GM19452 (cell line): Measurements from ENCODE around the gene PRDX5.

Source experiments
- ATAC-seq: cut with Tn5 transposase; IDR thresholded peaks from one replicate; pipeline ENCODE4 v1.9.1; 2021; ENCODE audit not compliant: unreplicated experiment

The PRDX5 gene

GRCh38 chr11:64317961-64318765 is at the start of gene PRDX5:
TSS of gene PRDX5 (plus strand) at chr11:64318121. CDS start at chr11:64318216, 95 bp downstream.
- ATAC-seq, result peak; percentile 70

GRCh38 chr11:64268893-64269539 is 48.9 kb upstream of the PRDX5 start:
- no peak for ATAC-seq

DNA sequence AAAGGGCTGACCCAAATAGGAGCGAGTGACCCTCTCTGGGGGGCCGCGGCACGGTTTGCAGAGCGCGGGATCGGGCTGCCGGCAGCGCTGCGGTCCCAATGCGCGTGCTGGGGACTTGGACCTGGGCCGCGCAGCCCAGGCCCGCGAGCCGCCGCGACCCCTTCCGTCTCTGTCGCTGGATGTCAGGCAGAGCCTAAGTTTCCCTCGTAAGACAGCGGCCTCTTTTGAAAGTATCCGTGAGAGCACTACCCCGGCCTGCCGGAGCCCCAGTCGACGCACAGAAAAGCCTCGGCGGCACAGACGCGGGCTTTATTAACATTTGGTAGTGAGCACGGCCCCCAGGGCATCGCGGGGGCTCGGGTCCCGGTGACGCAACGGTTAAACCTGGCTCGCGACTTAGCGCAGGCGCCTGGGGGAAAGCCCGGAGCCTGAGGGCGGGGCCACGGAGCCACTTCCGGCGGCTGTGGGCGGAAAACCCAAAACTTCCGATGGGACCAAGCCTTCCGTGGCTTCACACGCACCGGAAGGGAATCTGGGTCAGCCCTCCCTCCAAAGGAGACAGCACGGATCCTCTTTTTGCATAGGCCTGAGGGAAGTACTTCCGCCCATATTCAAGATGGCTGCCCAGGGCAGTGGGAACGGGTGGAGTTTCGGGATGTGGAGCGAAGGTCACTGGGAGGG is 48.2 kb upstream of the PRDX5 start:
- ATAC-seq, result peak; percentile 64

GRCh38 chr11:64275031-64275800 is 42.7 kb upstream of the PRDX5 start:
- ATAC-seq, result no peak

- no peak for ATAC-seq
Measured at GRCh38 chr11:64275841-64276240, 42.1 kb upstream of the PRDX5 start.

DNA sequence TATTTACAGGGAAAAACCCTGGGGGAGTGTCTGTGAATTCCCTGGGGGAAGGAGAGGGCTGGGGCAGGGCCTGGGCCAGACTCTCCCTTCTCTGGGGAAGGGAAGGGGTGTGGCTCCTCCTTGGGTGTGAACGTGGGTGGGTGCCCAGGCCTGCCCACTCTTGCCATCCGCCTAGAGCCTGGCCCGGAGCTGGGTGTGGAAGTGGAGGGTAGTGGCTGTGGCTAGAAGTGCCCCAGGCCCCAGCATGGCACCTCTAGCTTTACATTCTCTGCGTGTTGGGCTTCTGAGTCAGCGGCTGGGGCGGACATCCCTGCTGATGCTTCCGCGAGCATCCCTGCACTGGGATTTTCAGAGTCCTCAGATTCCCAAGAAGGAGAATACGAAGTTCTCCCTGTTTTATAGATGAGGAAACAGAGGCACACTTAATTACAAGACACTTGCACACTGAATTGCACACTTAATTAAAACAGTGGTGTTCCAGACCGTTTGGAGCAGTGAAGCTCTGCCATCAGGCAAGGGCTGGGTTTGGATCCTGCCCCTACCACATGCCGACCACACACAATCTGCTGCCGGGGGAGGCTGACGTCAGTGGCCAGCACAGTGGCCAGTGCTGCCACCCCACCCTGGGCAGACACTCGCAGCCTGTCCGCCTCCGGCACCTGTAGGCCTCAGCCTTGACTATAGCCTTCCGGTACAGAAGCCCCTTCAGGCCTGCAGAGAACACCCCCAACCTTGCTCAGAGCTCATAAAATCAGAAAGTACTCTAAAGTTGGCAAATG is 41.1 kb upstream of the PRDX5 start:
- no peak for ATAC-seq

GRCh38 chr11:64278576-64279190 is 39.2 kb upstream of the PRDX5 start:
- ATAC-seq, result no peak

DNA sequence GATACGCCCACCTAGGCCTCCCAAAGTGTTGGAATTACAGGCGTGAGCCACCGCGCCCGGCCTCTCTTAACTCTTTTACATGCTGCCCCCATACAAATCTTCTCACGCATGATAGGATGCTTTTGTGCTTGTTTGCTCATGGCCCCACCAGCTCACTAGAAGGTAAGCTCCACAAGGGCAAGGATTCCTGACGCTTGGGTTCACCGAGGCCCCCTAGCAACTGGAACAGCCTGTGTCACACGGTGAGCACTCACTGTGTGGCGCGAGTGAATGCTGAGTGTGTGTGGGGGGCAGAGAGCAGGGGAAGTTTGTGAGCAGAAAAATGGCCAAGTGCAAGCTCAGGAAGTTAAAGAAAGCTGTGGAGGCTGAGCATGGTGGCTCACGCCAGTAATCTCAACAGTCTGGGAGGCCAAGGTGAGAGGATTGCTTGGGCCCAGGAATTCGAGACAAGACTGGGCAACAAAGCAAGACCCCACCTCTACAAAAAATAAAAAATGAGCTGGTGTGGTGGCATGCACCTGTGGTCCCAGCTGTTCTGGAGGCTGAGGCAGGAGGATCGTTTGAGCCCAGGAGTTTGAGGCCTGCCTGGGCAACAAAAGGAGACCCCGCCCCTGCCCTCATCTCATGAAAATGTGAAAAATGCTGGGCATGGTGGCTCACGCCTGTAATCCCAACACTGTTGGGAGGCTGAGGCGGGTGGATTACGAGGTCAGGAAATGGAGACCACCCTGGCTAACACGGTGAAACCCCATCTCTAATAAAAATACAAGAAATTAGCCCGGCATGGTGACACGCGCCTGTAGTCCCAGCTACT is 35.8 kb upstream of the PRDX5 start:
- no peak for ATAC-seq

DNA sequence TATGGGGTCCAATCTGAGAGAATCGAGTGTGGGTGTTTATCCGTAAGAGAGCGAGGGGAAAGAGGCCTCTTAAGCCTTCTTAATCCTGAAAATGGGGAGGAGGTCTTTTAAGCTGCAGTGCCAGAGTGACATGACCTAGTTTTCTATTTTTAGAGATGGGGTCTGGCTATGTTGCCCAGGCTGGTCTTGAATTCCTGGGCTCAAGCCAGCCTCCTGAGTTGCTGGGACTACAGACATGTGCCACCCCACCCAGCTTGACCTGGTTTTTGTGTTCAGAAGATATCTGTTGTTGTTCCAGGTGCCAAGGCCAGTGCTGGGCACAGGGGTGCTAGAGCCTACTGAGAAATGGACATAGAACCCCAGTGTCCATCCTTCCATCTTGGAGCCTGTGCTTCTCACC is 34.8 kb upstream of the PRDX5 start:
- ATAC-seq, result no peak

- ATAC-seq, result peak; percentile 60
Measured at GRCh38 chr11:64284048-64284961, 33.6 kb upstream of the PRDX5 start, which contains the start of gene BAD. TSS of gene BAD (minus strand) at chr11:64284665. CDS start at chr11:64284368, 297 bp downstream.

DNA sequence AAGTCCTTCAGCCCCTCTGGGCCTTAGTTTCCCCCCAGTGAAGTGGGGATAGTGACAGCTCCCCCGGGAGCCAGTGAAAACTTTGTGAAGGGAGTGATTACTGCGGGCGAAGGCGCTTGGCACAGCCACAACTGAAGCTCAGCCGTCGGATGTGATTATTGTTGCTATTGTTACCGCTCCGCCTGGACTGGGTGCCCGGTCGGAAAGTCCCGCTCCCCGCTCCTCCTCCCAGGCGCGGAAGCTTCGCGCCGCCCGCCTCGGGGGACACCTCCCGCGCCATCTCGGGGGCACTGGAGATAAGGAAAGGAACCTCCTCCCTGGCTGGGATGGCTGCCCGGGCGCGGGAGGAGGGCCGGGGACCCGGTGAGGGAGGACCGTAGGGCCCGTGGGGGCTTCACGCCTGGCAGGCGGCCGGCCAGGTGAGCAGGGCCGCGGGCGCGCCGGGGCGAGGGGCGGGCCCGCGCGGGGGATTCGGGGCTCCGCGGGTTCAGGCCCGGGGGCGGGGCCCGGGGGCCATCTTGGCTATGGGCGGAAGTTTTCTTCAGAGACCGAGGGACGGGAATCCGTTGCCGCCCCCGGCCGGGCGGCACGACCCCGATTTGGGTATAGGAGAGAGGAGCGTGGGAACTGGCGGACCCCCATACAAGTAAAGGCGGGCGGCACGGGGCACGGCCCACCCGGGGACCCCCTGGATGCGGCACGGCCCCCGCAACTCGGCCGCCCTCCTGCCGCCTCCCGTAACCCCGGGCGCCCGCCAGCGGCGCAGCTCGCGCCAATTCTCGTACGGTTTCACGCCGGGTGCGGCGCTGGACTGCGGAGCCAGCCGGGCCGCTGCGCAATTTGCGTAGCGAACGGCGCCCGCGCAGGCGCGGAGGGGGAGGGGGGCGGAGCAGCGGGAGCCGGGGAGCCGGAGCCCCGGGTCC is 32.7 kb upstream of the PRDX5 start, which contains the start of gene GPR137:
TSS of gene GPR137 (plus strand) at position 887 of the 923 bp plus-strand sequence. CDS start 677 bp downstream, outside the sequence.
- ATAC-seq, result peak; percentile 67

- no peak for ATAC-seq
Measured at GRCh38 chr11:64285885-64286800, 31.8 kb upstream of the PRDX5 start.

GRCh38 chr11:64286801-64287159 is 31.1 kb upstream of the PRDX5 start:
- ATAC-seq, result no peak

DNA sequence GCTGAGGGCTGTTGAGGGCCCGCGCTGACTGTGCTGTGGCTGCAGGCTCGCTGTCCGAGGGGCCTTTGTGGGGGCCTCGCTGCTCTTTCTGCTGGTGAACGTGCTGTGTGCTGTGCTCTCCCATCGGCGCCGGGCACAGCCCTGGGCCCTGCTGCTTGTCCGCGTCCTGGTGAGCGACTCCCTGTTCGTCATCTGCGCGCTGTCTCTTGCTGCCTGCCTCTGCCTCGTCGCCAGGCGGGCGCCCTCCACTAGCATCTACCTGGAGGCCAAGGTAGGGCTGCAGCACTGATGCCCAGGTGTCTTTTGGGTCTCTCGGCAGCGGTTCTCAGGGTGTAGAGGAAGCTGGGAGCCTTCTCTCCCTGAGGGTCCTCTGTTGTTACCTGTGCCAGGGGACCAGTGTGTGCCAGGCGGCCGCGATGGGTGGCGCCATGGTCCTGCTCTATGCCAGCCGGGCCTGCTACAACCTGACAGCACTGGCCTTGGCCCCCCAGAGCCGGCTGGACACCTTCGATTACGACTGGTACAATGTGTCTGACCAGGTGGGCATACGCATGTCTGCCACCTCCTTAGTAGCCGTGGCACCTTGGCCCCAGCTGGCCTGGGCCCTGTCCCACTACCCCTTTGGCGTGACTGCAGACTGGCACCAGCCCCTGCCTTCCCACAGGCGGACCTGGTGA is 30.1 kb upstream of the PRDX5 start:
- no peak for ATAC-seq

- ATAC-seq, result no peak
Measured at GRCh38 chr11:64288353-64288750, 29.6 kb upstream of the PRDX5 start.
